ENCODE results near the gene NECTIN2.

- TF ChIP-seq CTCF (IDR thresholded peaks at IDR 0.05) (no peak), POLR2A (IDR thresholded peaks at IDR 0.05) (no peak)
Measured at GRCh38 chr19:44876930-44877535, 30.9 kb downstream of the NECTIN2 start.
